Activated naive CD4-positive, alpha-beta T cell treated with anti-CD3 and anti-CD28 coated beads, Interleukin-2, amount 10 ng/mL, durations not matched to agents 7 days and 5 days (primary cell): ENCODE data around the gene SCUBE1.

ENCODE experiments used
- CTCF ChIA-PET: fragments of 350-600 bp; sonication (Branson Sonifier 250); formaldehyde crosslinking; loops from one replicate; lab custom pipeline; 2021; ENCODE audit warnings: antibody characterized with exemption; lab: Charles Lee
- DNase-seq: peaks from one replicate; pipeline ENCODE4 v3.0.0-alpha.2; 2020
- H3K27ac Mint-ChIP-seq: one replicate; pipeline ENCODE4 v1.8.0; 2021; ENCODE audit warnings: mild to moderate bottlenecking, moderate library complexity, mixed read lengths
- H3K27me3 Mint-ChIP-seq: one replicate; pipeline ENCODE4 v1.8.0; 2021; ENCODE audit warnings: mild to moderate bottlenecking, mixed read lengths
- H3K36me3 Mint-ChIP-seq: one replicate; pipeline ENCODE4 v1.8.0; 2021; ENCODE audit warnings: mixed read lengths
- H3K4me1 Mint-ChIP-seq: one replicate; pipeline ENCODE4 v1.8.0; 2021; ENCODE audit warnings: mixed read lengths
- H3K4me3 Mint-ChIP-seq: one replicate; pipeline ENCODE4 v1.8.0; 2021; ENCODE audit warnings: mild to moderate bottlenecking, moderate library complexity, mixed read lengths
- H3K9me3 Mint-ChIP-seq: one replicate; pipeline ENCODE4 v1.8.0; 2021; ENCODE audit warnings: mixed read lengths

The SCUBE1 gene

DNA sequence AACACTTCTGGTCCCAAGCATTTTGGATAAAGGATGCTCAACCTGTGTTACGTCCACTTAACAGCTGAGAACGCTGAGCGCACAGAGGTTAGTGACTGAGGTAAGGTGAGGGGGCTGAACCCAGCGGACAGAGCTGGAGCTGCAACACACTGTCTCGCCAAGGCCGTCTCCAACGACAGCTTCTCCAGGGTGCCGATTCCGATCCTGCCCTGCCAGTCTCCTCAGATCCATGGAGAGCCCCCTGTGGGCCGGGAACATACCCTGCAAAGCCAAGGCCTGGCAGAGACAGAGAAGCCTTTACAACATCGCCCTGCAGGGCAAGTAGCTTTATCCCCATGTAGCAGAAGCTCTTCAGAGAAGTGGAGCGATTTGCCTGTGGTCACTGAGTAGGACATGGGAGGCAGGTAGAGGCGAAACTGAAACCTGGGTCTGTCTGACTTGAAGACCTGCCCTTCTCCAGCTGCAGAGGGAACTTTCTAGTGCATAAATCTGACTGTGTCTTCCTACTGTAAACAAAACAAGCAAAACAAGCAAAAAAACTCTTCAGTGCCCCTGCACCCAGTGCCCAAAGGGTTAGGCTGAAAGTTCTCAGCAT, 72.8 kb downstream of the SCUBE1 start:
- peaks cover 1% of the 10 kb centered on the region for H3K4me1 Mint-ChIP-seq

DNA sequence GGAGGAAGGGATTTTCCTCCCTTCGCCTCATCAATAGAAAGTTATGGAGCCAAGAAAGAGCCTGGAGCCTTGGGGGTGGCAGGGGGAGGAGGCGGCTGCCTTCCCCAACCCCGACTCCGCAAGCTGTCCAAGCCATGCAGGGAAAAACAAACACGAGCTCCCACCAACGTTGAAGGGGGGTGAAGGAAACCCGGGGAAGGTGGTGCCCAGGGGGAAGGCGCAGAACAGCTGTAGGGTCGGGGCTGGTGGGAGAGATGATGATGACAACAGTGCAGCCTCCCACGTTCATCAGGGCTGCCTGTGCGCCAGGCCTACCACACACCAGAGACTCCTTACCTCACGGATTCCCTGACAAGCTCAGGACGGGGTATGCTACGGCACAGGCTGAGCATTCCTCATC, 73.5 kb downstream of the SCUBE1 start:
- H3K36me3 Mint-ChIP-seq = no peaks in the 10 kb centered on the region
- H3K4me3 Mint-ChIP-seq = no peak overlapping the region
- H3K27ac Mint-ChIP-seq = no peak overlapping the region
- H3K27me3 Mint-ChIP-seq = peaks cover 58% of the 10 kb centered on the region
- no peak for DNase-seq
- H3K9me3 Mint-ChIP-seq = no peaks in the 10 kb centered on the region
- CTCF ChIA-PET = interaction anchor here (6.0 to 10.0 kb wide), 2 partner anchors 38 to 76 kb away, joined by 49 to 197 read pairs; partner anchors contain the start of gene SCUBE1
- peaks cover 9% of the 10 kb centered on the region for H3K4me1 Mint-ChIP-seq

More for the DNA sequence above, 72.8 kb downstream of the SCUBE1 start:
- no peaks in the 10 kb centered on the region for H3K36me3 Mint-ChIP-seq
- H3K4me3 Mint-ChIP-seq = no peak overlapping the region
- H3K27ac Mint-ChIP-seq = no peak overlapping the region
- H3K27me3 Mint-ChIP-seq = peaks cover 58% of the 10 kb centered on the region
- no peak for DNase-seq
- H3K9me3 Mint-ChIP-seq = no peaks in the 10 kb centered on the region
- CTCF ChIA-PET = interaction anchor here (6.0 to 10.0 kb wide), 2 partner anchors 39 to 75 kb away, joined by 49 to 197 read pairs; partner anchors contain the start of gene SCUBE1

DNA sequence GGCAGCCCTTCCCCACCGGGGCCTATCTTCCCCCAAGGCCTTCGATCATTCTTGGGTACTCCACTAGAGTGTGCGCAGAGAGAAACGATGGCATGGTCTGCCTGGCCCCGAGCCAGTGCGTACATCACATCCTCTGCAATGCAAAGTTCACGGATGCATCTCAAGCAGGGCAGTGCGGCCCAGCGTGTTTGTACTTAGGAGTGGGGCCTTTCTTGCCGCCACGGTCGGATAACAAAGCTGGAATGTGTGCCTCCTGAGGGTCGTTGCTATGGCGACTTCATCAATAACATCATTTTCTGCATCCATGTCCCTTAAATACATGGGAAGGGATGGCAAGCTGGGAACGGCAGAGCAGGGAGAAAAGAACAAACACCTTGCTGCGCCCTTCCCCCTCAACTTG, 73.9 kb downstream of the SCUBE1 start:
- no peak for DNase-seq
- H3K36me3 Mint-ChIP-seq = no peaks in the 10 kb centered on the region
- CTCF ChIA-PET = interaction anchor here (6.0 to 10.0 kb wide), 2 partner anchors 38 to 76 kb away, joined by 49 to 197 read pairs; partner anchors contain the start of gene SCUBE1
- H3K27me3 Mint-ChIP-seq = peaks cover 58% of the 10 kb centered on the region
- H3K27ac Mint-ChIP-seq = no peak overlapping the region
- H3K4me1 Mint-ChIP-seq = peaks cover 12% of the 10 kb centered on the region
- H3K4me3 Mint-ChIP-seq = no peak overlapping the region
- H3K9me3 Mint-ChIP-seq = no peaks in the 10 kb centered on the region

DNA sequence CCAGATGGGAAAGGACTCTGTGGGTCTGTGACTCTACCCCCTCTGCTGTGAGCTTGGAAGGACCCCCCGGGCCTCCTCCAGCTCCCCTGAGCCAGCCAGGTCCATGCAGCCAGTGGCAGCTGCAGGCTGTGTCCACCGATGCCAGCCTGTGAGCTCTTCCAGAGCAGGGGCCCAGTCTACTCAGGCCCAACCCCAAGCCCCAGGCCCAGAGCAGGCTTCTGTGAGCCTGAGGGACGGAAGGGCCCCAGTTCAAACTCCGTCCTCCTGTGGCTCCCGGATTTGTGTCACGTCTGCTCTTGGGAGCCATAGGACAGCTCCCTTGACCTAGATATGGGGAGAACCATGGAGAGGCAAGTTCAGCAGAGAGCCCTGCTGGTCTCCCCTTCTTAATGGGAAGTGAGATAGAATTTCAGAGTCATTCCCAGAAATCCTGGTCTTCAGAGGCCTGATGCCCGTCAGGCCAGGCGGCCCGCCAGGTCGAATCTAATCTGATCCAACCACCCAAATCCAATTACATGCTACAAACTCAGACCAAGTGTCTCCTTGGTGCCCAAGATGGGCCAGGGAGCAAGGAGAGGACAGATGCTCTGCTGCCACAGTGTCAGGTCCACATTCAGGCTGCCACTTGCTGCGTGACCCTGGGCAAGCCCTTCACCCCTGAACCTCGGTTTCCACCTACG, 75.1 kb downstream of the SCUBE1 start:
- DNase-seq = no peak
- no peak overlapping the region for H3K4me3 Mint-ChIP-seq
- no peak overlapping the region for H3K27ac Mint-ChIP-seq
- CTCF ChIA-PET = interaction anchor here (2.1 to 10.0 kb wide), 2 partner anchors 36 to 77 kb away, joined by 8 to 197 read pairs; partner anchors contain the start of gene SCUBE1
- H3K9me3 Mint-ChIP-seq = no peaks in the 10 kb centered on the region
- peaks cover 49% of the 10 kb centered on the region for H3K27me3 Mint-ChIP-seq
- no peaks in the 10 kb centered on the region for H3K36me3 Mint-ChIP-seq
- peaks cover 23% of the 10 kb centered on the region for H3K4me1 Mint-ChIP-seq

DNA sequence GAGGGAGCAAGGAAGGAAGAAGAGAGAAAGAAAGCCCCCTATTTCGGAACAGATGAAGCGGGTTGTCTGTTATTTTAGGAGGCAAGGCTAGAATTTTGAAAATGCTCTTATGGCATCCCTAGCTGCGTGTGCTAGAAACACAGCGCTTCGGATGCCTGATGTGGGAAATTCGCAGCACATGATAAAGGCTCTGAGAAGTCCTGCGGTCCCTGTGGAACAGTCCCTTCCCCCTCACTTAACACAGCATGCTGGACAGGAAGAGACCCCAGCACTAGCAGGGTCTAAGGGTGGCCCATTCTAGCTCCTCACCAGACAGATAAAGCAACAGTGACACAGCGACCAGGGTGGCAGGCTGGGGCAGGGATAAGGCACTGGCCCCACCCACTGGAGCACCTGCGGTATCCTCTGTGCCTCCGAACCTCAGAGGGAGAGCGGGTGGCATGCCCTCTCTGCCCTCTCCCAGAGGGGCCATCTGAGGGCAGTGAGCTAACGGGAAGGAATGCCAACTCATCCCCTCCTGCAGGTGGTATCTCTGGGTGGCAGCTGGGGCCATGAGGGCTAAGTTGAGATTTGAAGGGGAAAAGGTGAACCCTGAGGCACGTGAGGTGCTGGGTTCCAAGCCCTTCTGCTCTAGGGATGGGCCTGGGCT, 75.7 kb downstream of the SCUBE1 start:
- no peak for DNase-seq
- CTCF ChIA-PET = interaction anchor here (2.1 to 10.0 kb wide), 2 partner anchors 36 to 78 kb away, joined by 8 to 197 read pairs; partner anchors contain the start of gene SCUBE1
- Mint-ChIP-seq H3K9me3 (no peaks in the 10 kb centered on the region), H3K36me3 (no peaks in the 10 kb centered on the region), H3K4me1 (peaks cover 30% of the 10 kb centered on the region), H3K27me3 (peaks cover 42% of the 10 kb centered on the region), H3K27ac (no peak overlapping the region), H3K4me3 (no peak overlapping the region)

DNA sequence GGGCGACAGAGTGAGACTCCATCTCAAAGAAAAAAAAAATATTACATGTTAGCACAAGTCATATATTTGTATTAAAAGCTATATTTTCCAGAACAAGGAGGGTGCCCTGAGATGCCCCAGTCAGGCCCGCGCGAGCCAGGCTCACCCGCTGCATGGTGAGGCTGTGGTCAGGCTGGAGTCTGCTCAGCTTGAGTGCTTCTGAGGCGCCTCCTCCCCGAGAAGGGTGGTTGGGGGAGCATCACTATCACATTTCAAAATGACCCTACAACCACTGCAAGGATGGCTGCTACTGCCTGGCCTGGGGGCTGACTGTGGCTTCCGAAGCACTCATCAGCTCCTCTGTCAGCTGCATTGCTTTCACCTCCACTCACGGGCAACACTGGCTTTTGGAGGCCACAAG, 77.1 kb downstream of the SCUBE1 start:
- Mint-ChIP-seq H3K4me1 (peaks cover 31% of the 10 kb centered on the region), H3K27ac (no peak overlapping the region), H3K4me3 (no peak overlapping the region), H3K27me3 (peaks cover 37% of the 10 kb centered on the region), H3K36me3 (no peaks in the 10 kb centered on the region), H3K9me3 (no peaks in the 10 kb centered on the region)
- DNase-seq = no peak
- CTCF ChIA-PET = interaction anchor here (3.7 kb wide), 2 partner anchors 8 to 80 kb away, joined by 17 to 21 read pairs; no protein-coding TSS in a partner anchor

DNA sequence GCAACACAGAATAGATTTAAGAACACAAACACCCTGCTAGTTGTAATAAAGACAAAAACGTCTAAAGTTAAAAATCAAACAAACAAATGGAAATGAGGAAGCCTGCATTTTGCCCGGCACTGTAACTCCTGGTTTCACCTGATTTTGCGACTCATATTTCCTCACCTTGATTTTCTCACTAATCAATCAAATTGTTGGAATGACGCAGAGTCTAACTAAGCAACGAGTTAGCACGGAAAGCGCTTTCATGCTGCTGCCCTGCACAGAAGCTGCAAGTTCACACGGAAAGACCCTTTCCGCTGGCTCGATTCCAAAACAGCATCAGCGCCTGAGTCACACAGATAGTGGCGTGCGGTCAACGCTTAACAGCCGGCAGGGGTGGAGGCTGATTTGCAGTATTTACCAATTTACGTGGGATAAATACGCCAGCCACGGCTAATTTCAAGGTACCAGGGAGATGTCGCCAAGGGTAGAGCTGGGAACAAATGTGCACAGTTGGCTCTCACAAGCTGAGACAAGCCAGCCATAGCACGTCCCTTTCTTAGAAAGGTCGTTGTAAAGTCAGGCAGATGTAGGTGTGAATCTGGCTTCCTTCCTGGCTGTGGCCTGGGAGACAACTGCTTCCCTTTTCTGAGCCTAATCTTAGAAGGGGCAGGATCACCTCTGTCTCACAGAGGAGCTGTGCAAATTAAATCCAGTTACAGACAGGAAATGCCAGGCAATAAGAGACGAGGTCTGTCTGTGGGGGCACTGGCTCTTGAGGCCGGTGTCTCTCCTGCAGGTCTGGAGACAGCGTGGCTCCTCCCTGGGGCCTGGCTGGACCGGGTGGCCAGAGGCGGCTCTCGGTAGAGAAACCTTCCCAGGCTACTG, 79.3 kb downstream of the SCUBE1 start:
- peak; percentile 85 for DNase-seq
- Mint-ChIP-seq H3K4me1 (peaks cover 31% of the 10 kb centered on the region), H3K27ac (peak overlapping the region; percentile 93), H3K36me3 (no peaks in the 10 kb centered on the region), H3K4me3 (peak overlapping the region; percentile 67), H3K9me3 (no peaks in the 10 kb centered on the region), H3K27me3 (peaks cover 47% of the 10 kb centered on the region)
- CTCF ChIA-PET = interaction anchor here (1.0 to 3.7 kb wide), 5 partner anchors 10 to 82 kb away, joined by 3 to 21 read pairs (median 7); no protein-coding TSS in a partner anchor

DNA sequence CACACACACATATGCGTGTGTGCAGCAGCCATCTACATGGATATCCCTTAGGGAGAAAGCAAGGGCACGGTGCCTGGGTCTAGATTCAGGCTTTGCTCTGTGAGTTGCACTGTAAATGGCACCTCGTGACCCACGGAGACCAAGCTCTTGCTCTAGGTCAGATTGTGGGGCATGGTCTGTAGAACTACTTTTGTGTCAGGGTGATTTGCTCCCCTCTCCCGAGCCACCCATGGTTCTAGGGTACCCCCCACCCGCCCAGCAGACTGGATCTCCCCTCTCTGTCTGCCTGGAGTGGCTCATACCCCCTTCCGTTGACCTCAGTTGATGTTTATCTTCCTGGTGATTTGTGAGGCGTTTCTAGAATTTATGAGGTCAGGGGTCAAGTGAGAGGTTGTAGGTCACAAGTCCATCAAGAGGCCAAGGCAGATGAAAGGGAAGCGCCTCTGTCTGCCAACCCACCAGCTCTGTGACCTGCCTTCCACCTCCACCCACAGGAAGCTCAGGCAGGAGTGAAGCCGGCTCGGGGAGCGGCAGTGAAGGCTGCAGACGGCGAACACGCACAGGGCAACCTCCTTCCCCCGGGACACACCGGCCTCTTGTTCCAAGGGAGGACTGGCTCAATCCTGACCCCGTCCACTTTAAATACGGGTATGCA, 80.1 kb downstream of the SCUBE1 start:
- DNase-seq = peak; percentile 73
- CTCF ChIA-PET = interaction anchor here (0.6 to 3.7 kb wide), 5 partner anchors 10 to 120 kb away, joined by 3 to 21 read pairs (median 7); no protein-coding TSS in a partner anchor
- H3K9me3 Mint-ChIP-seq = no peaks in the 10 kb centered on the region
- peak overlapping the region; percentile 67 for H3K4me3 Mint-ChIP-seq
- no peaks in the 10 kb centered on the region for H3K36me3 Mint-ChIP-seq
- peaks cover 31% of the 10 kb centered on the region for H3K4me1 Mint-ChIP-seq
- peaks cover 47% of the 10 kb centered on the region for H3K27me3 Mint-ChIP-seq
- peak overlapping the region; percentile 93 for H3K27ac Mint-ChIP-seq

DNA sequence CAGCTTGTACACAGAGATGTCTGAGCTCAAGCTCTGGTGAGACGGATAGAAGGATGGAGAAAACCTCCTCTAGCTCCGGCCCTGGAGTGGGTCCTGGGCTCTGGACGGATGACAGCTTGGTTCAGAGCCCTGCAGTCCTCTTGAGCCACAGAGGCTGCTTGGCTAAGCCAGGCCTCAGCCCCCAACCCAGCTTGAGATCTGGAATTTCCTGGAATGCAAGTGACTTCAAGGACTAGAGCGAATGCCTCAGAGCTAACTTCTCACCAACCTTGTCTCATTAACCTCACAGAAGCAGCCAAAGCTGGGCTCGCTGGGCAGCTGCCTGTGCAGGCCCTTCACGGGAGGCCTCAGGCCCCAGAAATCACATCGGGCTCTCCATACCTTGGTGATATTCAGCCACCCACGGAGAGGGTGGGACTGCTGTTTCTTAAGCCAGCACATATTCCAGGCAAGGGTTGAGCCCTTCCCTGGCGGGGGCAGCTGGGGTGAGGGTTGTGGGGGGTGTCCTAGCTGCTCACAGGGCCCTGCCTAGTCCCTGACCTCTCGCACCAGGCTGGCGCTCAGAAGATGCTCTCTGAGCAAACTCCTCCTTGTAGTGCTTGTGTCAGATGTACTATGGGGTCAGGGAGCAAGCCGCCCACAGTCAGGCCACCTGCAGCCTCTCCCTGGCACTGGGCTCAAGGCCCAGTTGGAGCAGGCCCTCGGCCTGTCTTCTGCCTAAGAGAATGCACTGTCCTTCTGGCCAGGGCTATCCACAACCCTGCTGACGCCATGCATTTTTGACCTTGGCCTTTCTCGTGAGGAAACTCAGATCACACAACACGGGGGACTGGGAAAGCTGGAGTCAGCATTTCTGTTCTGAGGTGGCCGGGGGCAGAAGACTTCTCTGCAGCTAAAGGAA, 82.6 kb downstream of the SCUBE1 start:
- no peaks in the 10 kb centered on the region for H3K9me3 Mint-ChIP-seq
- no peaks in the 10 kb centered on the region for H3K36me3 Mint-ChIP-seq
- H3K27ac Mint-ChIP-seq = no peak overlapping the region
- H3K27me3 Mint-ChIP-seq = peaks cover 51% of the 10 kb centered on the region
- DNase-seq = no peak
- CTCF ChIA-PET = interaction anchor here (0.7 to 2.9 kb wide), 5 partner anchors 13 to 125 kb away, joined by 3 to 16 read pairs (median 5); no protein-coding TSS in a partner anchor
- H3K4me3 Mint-ChIP-seq = no peak overlapping the region
- H3K4me1 Mint-ChIP-seq = peaks cover 53% of the 10 kb centered on the region

DNA sequence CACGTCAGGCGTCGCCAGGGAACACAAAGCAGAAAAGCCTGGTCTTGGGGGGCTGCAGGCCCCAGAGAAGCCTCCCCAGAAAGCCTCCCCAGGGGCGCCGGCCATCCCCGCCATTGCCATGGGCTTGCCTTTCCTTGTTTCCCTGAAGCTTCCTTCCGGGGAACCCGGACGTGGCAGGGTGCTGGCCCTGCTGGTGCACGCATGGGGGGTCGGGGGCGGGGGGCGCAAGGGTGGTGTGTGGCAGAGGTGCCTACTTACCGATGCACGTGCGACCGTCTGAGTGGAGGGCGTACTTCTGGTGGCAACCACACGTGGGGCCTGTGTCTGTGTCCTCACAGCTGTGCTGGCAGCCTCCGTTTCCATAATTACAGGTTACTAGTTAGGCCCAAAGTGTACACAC, 85.2 kb downstream of the SCUBE1 start:
- CTCF ChIA-PET = interaction anchor here (0.7 to 2.9 kb wide), 2 partner anchors 88 to 89 kb away, joined by 4 to 16 read pairs; no protein-coding TSS in a partner anchor
- Mint-ChIP-seq H3K4me1 (peaks cover 28% of the 10 kb centered on the region), H3K27me3 (peaks cover 76% of the 10 kb centered on the region), H3K36me3 (no peaks in the 10 kb centered on the region), H3K27ac (no peak overlapping the region), H3K4me3 (no peak overlapping the region), H3K9me3 (no peaks in the 10 kb centered on the region)
- DNase-seq = no peak

DNA sequence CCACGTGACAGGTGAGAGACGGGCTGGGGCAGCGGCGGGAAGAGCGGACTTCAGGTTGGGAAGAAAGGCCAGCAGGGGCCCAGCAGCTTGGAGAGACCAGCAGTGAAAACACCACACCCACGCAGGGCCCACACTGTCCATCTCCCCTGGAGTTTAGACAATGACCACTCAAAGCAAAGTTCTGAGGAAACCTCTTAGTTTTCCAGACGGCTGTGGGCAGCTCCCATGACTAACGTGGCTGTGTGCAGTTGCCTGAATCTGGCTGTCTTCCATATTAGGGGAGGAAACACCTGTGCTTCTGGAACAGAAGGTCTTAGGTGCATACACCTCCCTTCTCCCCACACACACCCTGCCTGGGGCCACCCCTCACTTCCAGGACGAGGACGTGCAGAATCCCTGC, 85.6 kb downstream of the SCUBE1 start:
- CTCF ChIA-PET = interaction anchor here (0.7 kb wide), 1 partner anchor 89 kb away, joined by 4 read pairs; no protein-coding TSS in a partner anchor
- Mint-ChIP-seq H3K36me3 (no peaks in the 10 kb centered on the region), H3K4me1 (peaks cover 24% of the 10 kb centered on the region), H3K4me3 (peak overlapping the region; percentile 10), H3K9me3 (no peaks in the 10 kb centered on the region), H3K27ac (no peak overlapping the region), H3K27me3 (peaks cover 77% of the 10 kb centered on the region)
- DNase-seq = no peak

DNA sequence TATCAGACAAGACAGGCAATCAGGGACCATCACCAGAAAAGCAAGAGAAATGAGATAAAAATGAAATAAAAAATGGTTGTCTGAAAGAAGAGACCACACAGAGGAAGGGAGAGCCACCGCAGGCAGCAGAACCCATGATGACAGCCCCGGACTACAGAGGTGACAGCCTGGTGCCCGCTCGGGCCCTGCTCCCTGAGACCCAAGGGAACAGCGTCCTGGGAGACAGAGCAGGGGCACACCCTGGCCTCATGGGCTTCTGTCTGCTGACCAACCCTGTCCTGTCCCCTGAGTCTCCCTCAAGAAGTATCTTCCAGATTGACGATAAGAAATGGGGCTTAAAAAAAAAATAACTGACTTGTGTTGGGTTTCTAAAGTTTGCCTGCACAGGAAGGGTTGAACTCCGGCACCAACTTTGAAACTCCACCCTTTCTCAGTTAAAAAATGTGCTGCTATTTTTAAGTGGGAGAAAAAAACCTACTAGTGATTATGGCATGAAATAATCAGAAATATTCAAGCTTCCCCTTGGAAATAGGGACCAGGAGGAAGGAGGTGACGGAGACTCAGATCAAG, 86.1 kb downstream of the SCUBE1 start:
- no peak overlapping the region for H3K27ac Mint-ChIP-seq
- CTCF ChIA-PET = interaction anchor here (0.7 kb wide), 1 partner anchor 90 kb away, joined by 4 read pairs; no protein-coding TSS in a partner anchor
- H3K4me3 Mint-ChIP-seq = peak overlapping the region; percentile 10
- no peaks in the 10 kb centered on the region for H3K9me3 Mint-ChIP-seq
- H3K36me3 Mint-ChIP-seq = no peaks in the 10 kb centered on the region
- peaks cover 22% of the 10 kb centered on the region for H3K4me1 Mint-ChIP-seq
- peaks cover 82% of the 10 kb centered on the region for H3K27me3 Mint-ChIP-seq
- DNase-seq = no peak
